ENCODE data around the gene ACCSL. TPM values are rescaled to one million over a fixed set of nuclear protein-coding genes. Genes with fewer than 3 reads are reported as not detected.

The ACCSL gene
- total RNA-seq, 1 donor from 2014 or later = not detected

DNA sequence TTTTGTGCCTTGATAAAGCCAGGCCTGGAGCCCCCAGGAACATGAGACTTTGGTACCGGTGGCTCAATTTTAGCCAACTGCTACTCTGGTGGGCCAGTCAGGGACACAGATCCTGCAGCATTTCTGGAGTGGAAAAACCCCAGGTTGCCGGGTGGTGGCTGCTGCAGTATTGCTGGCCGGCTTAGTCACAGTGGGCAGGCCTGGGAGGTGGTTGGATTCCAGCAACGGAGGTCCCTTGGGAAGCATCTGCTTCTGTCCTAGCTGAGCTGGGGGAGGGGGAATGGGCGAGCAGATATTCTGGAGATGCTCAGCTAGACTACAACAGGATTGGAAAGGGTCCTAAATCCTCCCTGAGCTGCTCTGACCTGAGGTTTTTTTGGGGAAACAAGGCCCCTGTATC is 31.6 kb upstream of the ACCSL start:
- Histone ChIP-seq H3K36me3 (ENCODE audit: control insufficient read depth, insufficient read depth, low read length) (no peaks in the 10 kb centered on the region), H3K27me3 (ENCODE audit: control insufficient read depth, insufficient read depth, low read length) (no peaks in the 10 kb centered on the region), H3K4me3 (ENCODE audit: low read depth, low read length) (no peak overlapping the region)
- no peak for DNase-seq (ENCODE audit: low read depth)
- TF ChIP-seq CTCF (IDR thresholded peaks at IDR 0.05; ENCODE audit: insufficient read depth, low read length, poor library complexity, severe bottlenecking) = no peak

DNA sequence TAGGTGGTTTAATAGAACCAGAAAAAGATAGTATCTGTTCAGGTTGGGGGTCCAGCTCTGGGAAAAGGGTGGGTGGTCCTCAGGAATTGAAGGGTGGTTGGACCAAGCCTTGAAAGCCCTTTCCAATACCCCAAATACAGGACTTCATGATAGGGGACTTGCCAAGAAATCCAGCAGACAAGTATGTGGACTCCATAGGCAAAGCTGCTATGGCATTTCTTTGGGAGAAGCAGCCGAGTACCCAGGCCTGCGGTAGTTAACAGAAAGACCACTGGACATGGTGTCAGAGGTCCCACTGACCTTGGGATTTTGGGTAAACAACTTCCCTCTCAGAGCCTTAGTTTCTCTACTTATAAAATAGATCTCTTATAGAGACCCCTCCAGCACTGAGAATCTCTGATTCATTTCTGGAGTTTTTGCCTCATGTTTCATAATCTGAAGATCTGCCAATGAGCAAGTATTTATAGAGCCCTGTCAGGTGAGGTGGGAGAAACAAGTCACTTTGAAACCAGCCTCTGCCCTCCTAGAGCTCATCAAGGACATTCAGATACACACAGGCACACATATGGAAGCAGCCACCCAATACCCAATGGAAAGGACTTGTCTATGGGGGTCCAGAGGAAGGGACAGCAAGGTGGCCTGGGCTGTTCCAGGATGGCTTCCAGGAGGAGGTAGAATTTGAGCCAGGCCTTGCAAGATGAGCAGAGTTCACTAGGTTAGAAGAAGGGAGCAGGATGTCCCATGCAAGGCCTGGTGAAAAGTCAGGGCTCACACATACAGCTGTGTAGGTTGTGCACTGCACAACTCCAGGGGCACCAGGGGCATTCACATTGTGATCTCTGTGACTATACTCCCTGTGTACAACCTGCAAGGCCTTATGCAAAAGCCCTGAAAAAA is 31.0 kb upstream of the ACCSL start:
- H3K36me3 ChIP-seq (ENCODE audit: control insufficient read depth, insufficient read depth, low read length) = no peaks in the 10 kb centered on the region
- TF ChIP-seq CTCF (IDR thresholded peaks at IDR 0.05; ENCODE audit: insufficient read depth, low read length, poor library complexity, severe bottlenecking) = no peak
- no peak overlapping the region for H3K4me3 ChIP-seq (ENCODE audit: low read depth, low read length)
- no peak for DNase-seq (ENCODE audit: low read depth)
- H3K27me3 ChIP-seq (ENCODE audit: control insufficient read depth, insufficient read depth, low read length) = no peaks in the 10 kb centered on the region

DNA sequence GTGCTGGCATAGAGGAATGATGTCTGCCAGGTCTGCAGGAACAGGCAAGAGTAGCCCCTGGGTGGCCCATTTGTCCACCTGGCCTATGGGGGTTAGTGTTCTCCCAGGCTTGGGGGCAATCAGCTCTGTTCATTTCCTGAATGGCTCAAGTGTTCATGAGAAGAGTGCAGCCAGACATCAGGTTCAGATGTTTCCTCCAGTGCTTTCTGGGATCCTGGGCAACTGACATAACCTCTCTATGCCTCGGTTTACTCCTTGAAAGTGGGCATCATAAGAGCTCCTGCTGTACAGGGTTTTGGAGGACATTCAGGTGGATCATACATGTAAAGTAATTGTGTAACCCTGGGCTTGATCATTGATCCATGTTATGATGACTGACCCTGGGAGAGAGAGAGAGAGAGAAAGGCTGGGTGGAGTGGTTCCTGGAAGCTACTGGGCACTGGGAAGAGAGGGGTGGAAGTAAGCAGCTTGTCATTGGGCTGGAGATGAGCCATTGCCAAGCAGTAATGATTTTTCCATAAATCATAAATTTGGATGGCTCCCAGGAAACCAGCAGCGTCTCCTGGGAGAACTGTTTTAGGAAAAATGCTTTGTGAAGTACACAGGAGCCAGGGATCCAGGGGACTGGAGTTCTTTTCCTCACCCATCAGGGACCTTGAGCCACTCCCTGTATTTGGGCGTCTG is 30.2 kb upstream of the ACCSL start:
- Histone ChIP-seq H3K27me3 (ENCODE audit: control insufficient read depth, insufficient read depth, low read length) (no peaks in the 10 kb centered on the region), H3K36me3 (ENCODE audit: control insufficient read depth, insufficient read depth, low read length) (no peaks in the 10 kb centered on the region), H3K4me3 (ENCODE audit: low read depth, low read length) (no peak overlapping the region)
- no peak for TF ChIP-seq CTCF (IDR thresholded peaks at IDR 0.05; ENCODE audit: insufficient read depth, low read length, poor library complexity, severe bottlenecking)
- DNase-seq (ENCODE audit: low read depth) = no peak

- no peak for TF ChIP-seq CTCF (IDR thresholded peaks at IDR 0.05; ENCODE audit: insufficient read depth, low read length, poor library complexity, severe bottlenecking)
- Histone ChIP-seq H3K4me3 (ENCODE audit: low read depth, low read length) (no peak overlapping the region), H3K27me3 (ENCODE audit: control insufficient read depth, insufficient read depth, low read length) (no peaks in the 10 kb centered on the region), H3K36me3 (ENCODE audit: control insufficient read depth, insufficient read depth, low read length) (no peaks in the 10 kb centered on the region)
- DNase-seq (ENCODE audit: low read depth) = no peak
These were observed 29.7 kb upstream of the ACCSL start for GRCh38 chr11:44018127-44018521.

DNA sequence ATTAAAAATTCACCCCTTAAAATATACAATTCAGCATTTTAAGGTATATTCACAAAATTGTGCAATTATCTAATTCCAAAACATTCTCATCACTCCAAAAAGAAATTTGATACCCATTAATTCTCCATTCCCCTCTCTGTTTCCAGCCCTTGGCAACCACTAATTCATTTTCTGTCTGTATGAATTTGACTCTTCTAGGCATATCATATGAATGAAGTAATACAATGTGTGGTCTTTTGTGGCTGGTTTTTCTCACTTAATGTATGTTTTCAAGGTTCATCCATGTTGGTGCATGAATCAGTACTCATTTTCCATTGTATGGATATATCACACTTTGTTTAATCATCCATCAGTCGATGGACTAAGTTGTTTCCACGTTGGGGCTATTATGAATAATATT is 29.0 kb upstream of the ACCSL start:
- no peaks in the 10 kb centered on the region for H3K27me3 ChIP-seq (ENCODE audit: control insufficient read depth, insufficient read depth, low read length)
- TF ChIP-seq CTCF (IDR thresholded peaks at IDR 0.05; ENCODE audit: insufficient read depth, low read length, poor library complexity, severe bottlenecking) = no peak
- DNase-seq (ENCODE audit: low read depth) = no peak
- H3K36me3 ChIP-seq (ENCODE audit: control insufficient read depth, insufficient read depth, low read length) = no peaks in the 10 kb centered on the region
- no peak overlapping the region for H3K4me3 ChIP-seq (ENCODE audit: low read depth, low read length)

All from kidney epithelial cell (primary cell).